CD1c-positive myeloid dendritic cell (primary cell): Measurements from ENCODE around the gene PTP4A1.

Experiments
- DNase-seq: peaks from one replicate; pipeline ENCODE4 v3.0.0-alpha.2; 2016; ENCODE audit errors: extremely low spot score

Gene PTP4A1

DNA sequence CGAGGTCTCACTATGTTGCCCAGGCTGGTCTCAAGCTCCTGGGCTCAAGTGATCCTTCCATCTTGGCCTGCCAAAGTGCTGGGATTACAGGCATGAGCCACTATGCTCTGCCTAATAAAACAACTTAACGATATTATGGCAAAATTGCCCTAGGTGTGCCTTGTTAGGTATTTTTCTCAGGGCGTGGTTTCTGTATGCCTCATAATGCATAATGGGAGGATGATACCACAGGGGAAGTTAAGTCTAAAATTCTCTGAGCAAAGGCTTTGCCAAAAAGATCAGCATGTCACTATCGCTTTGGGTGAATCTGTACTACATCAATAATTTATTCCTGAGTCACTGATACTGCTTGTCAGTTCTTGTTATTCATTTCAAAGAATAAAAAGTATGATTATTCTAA is 15.9 kb upstream of the PTP4A1 start:
- DNase-seq: no peak

DNA sequence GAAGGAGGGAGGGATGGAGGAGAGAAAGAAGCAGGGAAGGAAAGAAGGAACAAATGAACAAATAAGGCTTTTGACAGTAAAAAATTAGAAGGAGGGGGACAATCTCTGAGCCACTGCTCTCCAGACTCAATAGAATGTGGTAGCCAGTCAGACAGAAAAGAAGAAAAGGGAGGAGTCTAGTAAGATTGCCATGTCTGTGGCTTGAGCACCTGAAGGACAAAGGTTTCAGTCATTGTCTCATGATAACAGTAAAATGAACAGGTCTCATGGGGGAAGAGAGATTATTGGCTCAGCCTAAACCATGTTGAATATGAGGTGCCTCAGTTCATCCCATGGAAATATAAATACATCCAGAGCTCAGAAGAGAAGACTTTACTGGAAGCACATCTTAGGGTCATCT is 14.0 kb upstream of the PTP4A1 start:
- DNase-seq: no peak

DNA sequence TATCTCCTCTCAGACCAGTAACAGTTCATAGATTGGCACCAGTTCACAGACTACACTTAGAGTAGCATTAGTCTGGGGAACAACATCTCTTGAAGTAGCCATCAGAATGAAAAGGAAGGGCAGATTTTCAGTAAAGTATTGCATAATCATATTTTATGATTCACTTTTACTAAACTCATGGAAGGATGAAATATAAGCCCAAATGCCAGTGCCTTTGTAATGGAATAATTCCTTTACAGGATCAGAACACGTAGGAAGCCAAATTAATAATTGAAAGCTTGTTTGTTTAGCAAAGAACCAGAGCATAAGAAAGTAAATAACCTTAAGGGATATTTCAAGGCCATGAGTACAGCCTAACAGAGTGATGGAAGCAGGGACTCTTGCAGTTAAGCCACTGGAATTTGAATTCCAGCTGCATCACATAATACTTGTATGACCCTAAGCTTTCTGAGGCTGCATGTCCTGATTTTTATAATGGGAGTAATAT is 11.4 kb upstream of the PTP4A1 start:
- no peak for DNase-seq

DNA sequence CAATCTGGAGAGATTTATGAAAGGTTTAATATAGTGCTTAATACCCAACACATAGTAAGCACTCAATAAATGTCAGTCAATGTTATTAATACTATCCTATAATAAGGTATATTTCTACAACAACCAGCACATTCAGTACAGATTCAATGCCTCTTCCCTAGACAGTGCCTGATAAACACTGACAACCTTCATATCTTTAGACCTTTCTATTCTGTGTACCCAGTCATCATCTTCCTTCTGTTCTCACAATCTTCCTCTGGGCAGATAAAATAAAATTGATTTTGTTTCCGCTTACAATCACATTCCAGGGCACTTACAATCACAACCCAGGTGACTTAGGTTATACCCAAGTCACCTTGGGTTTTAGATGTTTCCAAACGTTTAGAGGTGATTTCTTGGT is 11.0 kb upstream of the PTP4A1 start:
- no peak for DNase-seq

DNA sequence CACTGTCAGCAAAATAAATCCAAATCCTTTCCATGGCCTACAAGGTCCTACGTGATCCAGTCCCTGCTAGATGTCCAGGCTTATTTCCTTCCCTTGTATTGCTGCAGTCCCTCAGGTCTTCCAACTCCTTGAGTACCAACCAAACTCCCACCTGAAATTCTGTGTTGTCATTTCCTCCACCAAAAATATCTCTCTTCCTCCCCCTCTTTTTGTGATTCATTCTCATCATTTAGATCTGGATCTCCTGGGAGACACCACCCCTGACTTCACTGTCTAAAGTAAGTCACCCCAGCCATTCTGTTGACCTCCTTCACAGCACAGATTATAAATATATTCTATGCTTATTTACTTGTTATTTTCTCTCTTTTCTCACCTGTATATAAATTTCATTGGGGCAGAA is 9.0 kb upstream of the PTP4A1 start:
- DNase-seq: no peak

DNA sequence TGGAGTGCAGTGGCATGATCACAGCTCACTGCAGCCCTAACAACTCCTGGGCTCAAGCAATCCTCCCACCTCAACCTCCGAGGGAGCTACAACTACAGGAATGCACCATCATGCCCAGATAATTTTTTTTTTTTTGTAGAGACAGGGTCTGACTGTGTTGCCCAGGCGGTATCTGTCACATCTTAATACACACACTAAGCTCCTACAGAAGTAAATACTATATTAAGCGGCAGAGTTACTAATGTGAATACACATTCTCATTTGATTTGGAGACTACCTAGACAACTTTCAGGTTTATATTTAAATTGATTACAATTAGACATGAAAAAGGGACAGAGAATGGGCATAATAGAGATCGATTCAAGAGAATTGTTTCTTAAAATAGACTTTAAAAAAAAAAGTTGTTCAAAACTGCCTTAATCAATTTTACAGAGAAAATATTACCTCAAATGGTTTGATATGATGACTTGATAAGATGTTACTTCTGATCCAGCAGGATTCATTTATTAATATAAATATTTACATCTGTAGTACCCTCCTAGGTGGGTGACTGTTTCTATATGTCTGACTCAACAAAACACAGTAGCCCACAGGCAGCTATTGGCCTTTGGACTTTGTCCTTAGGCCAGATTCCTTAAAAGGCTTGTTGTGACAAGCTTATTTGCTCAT is 7.1 kb upstream of the PTP4A1 start:
- DNase-seq: no peak

DNA sequence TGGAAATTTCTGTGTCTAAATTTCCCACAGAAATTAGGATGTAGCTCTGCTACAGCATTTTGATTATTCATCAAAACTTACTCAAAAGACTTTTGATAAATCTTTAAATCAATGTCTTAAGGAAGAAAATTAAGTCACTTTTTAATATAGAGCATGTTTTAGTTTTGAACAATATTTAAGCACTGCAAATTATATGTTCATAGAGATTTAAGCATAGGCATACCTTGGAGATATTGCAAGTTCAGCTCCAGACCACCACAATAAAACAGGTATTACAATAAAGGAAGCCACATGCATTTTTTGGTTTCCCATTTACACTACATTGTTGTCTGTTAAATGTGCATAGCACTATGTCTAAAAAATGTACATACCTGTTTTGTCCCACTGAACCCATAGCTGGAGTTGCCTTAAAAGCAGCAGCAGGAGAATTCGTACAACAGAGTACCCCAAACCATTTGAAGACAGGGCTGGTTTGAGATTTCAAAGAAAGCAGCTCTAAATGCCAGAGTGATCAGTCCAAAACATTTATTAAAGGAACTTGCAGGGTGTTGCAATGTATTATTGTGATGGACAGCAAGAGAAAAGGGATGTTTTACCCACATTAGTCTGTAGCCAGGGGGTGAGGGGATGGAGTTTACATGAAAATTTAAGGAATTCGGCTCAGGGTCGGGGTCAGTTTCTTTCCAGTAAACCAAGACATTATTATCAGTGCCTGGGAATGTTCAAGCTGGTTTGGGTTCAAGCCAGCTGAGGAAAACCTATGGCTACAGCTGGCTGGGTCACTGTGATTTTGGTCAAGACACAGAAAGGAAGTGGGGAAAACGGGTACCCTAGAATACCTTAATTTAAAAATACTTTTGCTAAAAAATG is 6.3 kb upstream of the PTP4A1 start:
- DNase-seq: no peak

DNA sequence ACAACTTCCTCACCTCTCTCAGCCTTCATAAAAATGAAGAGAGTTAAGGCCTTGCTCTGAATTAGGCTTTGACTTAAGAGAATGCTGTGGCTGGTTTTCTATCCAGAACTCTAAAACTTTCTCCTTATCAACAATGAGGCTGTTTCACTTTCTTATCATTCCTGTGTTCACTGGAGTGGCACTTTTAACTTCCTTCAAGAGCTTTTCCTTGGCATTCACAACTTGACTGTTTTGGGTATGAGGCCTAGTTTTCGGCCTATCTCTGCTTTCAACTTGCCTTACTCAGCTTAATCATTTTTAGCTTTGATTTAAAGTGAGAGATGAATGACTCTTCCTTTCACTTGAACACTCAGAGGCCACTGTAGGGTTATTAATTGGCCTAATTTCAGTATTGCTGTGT is 4.3 kb upstream of the PTP4A1 start:
- DNase-seq: no peak

DNA sequence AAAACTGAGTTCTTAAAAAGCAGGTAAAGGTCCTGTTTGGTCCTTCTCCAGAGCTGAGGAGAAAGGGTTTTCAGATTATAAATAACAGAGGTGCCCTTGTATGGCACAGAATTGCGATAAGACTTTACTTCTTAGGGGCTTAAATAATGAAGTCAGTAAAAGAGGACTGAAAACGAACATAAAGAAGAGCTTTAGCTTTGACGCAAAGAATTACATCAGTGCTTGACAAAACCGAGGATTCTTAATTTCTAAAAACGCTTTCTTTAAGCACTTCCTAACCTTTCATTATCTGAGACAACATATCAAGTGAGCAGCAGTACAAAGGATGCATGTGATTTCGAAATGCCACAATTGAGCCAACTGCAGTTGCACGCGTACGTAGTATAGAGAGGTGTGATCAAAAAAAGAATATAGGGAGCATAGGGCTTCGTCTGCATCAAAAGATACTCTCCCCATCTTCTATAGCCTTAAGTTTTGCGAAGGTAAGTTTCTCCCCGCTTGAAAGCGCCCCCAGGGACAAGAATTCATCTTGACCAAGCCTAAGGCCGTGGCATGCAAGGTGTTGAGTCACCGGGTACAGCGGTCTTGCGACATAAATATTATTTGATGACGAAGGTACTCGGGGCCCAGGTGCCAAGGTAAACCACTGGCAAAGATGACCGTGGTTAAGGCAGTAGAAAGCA is 778 bp upstream of the PTP4A1 start:
- peak; percentile 60 for DNase-seq

DNA sequence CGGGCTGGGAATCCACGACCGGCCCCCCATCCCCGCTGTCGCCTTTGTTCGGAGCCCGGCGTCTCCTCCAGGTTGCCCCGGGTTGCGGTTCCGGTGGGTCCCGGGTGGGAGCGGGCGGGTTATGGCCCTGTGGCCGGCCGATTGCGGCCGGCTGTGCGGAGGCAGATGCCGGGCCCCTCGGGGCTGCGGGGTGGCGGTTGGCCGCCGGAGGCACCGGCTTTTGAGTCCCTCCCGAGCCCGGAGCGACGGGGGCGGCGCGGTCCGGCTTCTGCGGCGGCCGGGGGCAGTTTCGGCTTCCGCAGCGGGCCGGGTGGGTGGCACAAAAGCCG is 431 bp downstream of the PTP4A1 start:
- no peak for DNase-seq

DNA sequence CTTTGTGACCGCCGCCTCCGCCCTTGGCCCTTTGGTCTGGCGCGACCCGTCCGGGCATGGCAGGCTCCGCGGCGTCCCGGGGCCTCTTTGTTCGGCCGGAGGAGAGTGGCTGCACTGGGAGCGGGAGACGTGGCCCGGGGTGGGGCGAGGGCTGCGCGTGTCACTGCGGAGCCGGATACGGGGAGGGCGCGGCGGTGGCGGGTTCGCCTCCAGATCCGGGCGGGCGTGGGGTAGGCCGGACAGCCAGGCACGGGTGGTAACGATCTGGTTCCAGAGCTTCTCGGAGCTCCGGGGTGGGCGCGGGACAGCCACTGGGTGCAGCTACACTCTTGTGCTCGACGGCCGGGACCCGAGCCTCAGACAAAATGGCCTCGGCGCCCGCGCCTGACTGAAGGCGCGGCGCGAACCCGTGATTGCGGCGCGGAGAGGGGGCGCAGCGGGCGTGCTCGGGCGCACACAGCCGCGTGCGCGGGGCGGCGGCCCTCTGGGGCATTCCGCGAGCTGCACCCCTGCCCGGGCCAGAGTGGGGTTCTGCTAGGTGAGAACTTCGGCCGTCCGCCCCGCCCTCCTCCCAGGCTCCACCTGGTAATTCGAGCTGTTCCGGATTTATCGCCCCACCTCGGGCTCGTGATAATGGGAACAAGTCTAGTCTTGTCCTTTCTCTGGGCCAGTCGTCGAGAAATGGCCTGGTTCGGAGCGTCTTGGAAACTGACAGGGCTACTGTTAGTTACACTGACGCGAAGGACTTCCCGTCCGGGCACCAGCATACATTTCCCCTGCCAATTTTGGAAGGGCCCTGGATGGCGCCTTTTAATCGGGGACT is 1.0 kb downstream of the PTP4A1 start:
- DNase-seq: peak; percentile 80

DNA sequence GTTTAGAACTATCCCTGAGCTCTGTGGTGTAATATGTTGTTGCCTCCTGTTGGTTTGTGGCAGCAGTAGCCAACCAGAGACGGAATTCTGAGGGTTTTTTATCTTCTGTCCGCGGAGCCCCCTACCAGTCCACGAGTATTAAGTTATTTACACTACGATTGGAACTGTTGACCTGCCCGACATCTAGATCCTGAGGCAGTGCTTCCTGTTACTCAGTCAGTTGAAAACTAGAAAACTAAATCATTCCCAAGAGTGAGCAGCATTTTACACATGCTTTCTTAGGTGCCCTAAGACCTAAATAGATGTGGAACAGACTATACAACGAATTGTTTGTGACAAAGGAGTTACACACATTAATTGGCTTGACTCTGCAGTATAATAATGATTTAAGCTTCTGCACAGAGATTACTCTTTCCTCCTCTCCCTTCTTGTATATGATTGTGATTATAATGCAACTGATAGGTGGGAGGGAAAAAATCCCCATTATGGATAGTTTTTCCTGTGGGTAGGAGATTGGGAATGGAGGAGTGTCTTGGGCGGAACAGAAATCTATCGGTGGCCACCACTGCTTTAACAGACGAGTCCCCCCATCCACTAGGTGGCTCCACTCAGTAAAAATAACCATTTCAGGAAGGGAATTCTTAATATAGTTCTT is 1.7 kb downstream of the PTP4A1 start:
- DNase-seq: peak; percentile 80

DNA sequence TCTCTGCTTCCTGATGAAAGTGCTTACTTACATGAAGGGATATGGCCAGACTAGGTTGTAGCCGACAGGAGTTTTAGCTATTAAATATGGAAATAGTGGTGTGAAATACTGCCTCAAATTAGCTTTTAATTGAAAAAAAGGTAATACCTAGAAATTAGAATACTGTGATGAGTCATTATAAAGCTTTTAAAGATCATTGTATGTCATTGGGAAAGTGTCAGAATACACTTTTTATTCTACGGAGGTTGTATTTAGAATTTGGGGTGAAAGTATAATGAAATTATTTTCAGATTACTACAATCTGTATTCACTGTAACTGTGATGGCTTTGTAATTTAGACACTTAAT is 2.2 kb downstream of the PTP4A1 start:
- no peak for DNase-seq

DNA sequence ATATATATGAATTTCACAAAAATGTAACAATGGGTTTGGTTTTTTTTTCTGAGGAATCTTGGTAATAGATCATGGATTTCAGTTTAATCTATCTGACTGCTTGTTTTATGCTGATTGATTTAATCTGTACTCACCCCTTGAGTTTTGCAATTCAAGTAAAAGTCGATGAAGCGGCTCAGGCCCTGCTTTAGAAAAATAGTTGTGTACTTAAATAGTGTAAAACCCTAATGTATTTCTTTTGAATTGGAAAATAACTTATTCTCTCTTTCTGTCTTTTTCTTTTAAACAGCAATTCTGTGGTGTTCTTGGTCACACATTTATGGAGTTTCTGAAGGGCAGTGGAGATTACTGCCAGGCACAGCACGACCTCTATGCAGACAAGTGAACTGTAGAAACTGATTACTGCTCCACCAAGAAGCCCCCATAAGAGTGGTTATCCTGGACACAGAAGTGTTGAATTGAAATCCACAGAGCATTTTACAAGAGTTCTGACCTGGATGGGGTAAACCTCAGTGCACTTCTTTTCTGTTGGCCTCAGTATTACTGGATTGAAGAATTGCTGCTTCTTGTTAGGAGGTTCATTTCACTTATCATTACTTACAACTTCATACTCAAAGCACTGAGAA is 4.0 kb downstream of the PTP4A1 start:
- no peak for DNase-seq

DNA sequence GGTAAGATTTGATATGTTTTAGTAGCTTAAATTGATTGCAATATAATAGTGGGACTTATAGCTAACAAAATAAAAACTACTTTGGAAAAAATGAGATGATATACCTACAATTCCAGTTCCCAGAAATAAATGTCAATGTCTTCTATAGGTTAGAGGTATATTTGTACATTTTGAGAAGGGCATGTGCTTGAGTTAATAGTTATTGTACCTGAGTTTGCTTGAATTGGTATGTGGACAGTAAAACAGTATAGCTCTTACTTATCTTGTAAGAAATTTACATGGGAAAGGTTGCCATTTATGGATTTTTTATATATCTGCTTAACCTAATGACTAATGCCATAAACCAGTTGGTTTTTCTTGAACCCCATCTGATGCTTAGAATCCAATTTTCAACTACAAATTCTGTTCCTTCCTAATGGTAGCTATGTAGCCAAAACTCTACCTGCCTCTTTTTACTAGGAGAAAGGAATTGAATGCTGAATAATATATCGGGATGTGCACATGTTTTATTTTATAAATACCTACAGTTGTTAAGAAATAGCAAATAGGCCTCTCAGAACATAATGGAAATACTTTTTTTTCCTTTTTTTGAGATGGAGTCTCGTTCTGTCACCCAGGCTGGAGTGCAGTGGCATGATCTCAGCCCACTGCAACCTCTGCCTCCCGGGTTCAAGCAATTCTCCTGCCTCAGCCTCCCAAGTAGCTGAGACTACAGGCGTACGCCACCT is 4.9 kb downstream of the PTP4A1 start:
- DNase-seq: no peak

DNA sequence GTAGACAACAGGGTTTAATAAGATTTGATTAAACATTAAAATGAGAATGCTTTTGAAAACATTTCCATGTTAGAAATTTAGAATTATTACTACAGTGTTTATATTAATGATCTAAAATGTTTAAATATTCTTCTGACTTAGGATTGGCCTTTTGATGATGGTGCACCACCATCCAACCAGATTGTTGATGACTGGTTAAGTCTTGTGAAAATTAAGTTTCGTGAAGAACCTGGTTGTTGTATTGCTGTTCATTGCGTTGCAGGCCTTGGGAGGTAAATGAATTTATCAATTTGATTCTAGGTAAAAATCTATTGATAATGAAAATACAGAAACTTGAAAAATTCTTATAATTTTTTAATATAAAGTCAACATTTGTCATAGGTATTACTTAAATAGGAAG is 6.5 kb downstream of the PTP4A1 start:
- no peak for DNase-seq

DNA sequence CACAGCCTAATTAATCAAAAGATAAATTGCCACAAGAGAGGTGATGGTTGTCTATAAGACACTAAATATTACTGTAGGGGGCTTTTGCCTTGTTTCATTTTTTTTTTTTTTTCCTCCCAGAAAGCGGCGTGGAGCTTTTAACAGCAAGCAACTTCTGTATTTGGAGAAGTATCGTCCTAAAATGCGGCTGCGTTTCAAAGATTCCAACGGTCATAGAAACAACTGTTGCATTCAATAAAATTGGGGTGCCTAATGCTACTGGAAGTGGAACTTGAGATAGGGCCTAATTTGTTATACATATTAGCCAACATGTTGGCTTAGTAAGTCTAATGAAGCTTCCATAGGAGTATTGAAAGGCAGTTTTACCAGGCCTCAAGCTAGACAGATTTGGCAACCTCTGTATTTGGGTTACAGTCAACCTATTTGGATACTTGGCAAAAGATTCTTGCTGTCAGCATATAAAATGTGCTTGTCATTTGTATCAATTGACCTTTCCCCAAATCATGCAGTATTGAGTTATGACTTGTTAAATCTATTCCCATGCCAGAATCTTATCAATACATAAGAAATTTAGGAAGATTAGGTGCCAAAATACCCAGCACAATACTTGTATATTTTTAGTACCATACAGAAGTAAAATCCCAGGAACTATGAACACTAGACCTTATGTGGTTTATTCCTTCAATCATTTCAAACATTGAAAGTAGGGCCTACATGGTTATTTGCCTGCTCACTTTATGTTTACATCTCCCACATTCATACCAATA is 7.8 kb downstream of the PTP4A1 start:
- no peak for DNase-seq

DNA sequence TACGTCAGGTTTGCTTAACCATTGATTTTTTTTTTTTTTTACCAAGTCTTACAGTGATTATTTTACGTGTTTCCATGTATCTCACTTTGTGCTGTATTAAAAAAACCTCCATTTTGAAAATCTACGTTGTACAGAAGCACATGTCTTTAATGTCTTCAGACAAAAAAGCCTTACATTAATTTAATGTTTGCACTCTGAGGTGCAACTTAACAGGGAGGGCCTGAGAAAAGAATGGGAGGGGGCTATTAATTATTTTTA is 8.4 kb downstream of the PTP4A1 start:
- DNase-seq: no peak

DNA sequence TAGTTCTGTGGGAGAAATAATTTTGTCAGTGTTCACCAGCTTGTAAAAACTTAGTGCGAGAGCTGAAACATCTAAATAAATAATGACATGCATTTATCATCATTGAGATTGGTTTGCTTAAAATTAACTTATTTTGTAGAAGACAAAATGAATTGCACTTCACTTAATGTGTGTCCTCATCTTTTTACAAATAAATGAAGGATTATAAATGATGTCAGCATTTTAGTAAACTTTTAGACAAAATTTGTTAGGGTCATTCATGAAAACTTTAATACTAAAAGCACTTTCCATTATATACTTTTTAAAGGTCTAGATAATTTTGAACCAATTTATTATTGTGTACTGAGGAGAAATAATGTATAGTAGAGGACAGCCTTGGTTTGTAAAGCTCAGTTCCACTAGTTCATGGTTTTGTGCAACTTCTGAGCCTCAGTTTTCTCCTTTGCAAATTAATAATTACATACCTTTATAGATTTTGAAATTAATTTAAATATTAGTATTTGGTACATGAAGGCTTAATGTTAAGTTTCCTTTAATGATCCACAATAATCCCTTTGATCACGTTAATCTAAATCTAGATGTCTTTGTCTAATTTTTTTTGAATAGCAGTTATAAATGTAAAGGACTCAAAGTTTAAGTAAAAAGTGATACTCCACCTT is 9.2 kb downstream of the PTP4A1 start:
- no peak for DNase-seq
